Measurements from ENCODE around the gene SYNGR2. TPM values are rescaled to one million over a fixed set of nuclear protein-coding genes. Genes with fewer than 3 reads are reported as not detected.

SYNGR2 gene
- total RNA-seq, 1 donor from 2014 or later, result 217 TPM

GRCh38 chr17:78131172-78132083 lies 37.0 kb upstream of the SYNGR2 start:
- Histone ChIP-seq H3K4me3 (peak overlapping the region; percentile 94), H3K27me3 (ENCODE audit: low read depth) (no peaks in the 10 kb centered on the region), H3K36me3 (peaks cover 17% of the 10 kb centered on the region), H3K4me1 (peaks cover 75% of the 10 kb centered on the region), H3K9me3 (no peaks in the 10 kb centered on the region), H3K27ac (peak overlapping the region; percentile 91)
- peak; percentile 2 for ATAC-seq
- DNase-seq, result no peak
- TF ChIP-seq, protein P1, sequence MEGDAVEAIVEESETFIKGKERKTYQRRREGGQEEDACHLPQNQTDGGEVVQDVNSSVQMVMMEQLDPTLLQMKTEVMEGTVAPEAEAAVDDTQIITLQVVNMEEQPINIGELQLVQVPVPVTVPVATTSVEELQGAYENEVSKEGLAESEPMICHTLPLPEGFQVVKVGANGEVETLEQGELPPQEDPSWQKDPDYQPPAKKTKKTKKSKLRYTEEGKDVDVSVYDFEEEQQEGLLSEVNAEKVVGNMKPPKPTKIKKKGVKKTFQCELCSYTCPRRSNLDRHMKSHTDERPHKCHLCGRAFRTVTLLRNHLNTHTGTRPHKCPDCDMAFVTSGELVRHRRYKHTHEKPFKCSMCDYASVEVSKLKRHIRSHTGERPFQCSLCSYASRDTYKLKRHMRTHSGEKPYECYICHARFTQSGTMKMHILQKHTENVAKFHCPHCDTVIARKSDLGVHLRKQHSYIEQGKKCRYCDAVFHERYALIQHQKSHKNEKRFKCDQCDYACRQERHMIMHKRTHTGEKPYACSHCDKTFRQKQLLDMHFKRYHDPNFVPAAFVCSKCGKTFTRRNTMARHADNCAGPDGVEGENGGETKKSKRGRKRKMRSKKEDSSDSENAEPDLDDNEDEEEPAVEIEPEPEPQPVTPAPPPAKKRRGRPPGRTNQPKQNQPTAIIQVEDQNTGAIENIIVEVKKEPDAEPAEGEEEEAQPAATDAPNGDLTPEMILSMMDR (IDR thresholded peaks at IDR 0.05), result no peak
- intact Hi-C loops (cut with DNase I), result no loop called here

DNA sequence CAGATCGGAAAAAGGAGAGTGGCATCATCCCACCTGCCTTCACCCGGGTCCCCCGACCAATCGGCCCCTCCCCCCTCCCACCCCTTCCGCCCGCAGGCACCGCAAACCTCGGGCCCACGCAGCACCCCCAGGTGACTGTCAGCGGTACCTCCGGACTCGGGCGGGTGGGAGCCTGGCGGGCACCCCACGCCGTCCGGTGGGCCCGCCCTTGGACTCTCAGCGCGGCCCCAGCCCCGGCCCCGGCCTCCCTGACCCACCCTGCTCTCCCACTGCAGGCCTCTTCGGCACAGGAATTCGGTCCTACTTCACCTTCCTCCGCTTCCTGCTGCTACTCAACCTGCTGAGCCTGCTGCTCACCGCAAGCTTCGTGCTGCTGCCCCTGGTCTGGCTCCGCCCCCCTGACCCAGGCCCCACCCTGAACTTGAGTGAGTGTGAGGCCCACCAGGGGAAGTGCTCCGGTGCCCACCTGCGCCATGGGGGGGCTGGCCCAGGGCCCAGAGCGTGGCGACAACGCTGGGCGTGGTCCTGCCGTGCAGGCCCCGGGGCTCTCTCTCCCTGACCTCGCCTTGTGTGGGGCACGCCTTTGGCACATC lies 36.2 kb upstream of the SYNGR2 start:
- Histone ChIP-seq H3K4me3 (peak overlapping the region; percentile 94), H3K9me3 (no peaks in the 10 kb centered on the region), H3K27me3 (ENCODE audit: low read depth) (no peaks in the 10 kb centered on the region), H3K4me1 (peaks cover 68% of the 10 kb centered on the region), H3K36me3 (peaks cover 17% of the 10 kb centered on the region), H3K27ac (peak overlapping the region; percentile 91)
- ATAC-seq, result peak; percentile 36 to 46
- peak; percentile 82 for DNase-seq
- intact Hi-C loops (cut with DNase I), result no loop called here
- TF ChIP-seq, protein P1 (IDR thresholded peaks at IDR 0.05), result no peak

GRCh38 chr17:78132767-78133178 lies 35.6 kb upstream of the SYNGR2 start:
- H3K4me3 ChIP-seq, result peak overlapping the region; percentile 94
- TF ChIP-seq, protein P1 (IDR thresholded peaks at IDR 0.05), result no peak
- H3K4me1 ChIP-seq, result peaks cover 68% of the 10 kb centered on the region
- peaks cover 17% of the 10 kb centered on the region for H3K36me3 ChIP-seq
- intact Hi-C loops (cut with DNase I), result no loop called here
- H3K27me3 ChIP-seq (ENCODE audit: low read depth), result no peaks in the 10 kb centered on the region
- ATAC-seq (no peak), DNase-seq (no peak)
- peak overlapping the region; percentile 91 for H3K27ac ChIP-seq
- no peaks in the 10 kb centered on the region for H3K9me3 ChIP-seq

GRCh38 chr17:78133179-78133951 lies 35.0 kb upstream of the SYNGR2 start:
- H3K9me3 ChIP-seq, result no peaks in the 10 kb centered on the region
- no peak overlapping the region for H3K4me3 ChIP-seq
- no peak overlapping the region for H3K27ac ChIP-seq
- DNase-seq, result no peak
- intact Hi-C loops (cut with DNase I), result no loop called here
- H3K36me3 ChIP-seq, result peaks cover 17% of the 10 kb centered on the region
- H3K27me3 ChIP-seq (ENCODE audit: low read depth), result no peaks in the 10 kb centered on the region
- no peak for ATAC-seq
- TF ChIP-seq, protein P1 (IDR thresholded peaks at IDR 0.05), result no peak
- H3K4me1 ChIP-seq, result peaks cover 64% of the 10 kb centered on the region
